Epithelial cell of esophagus (primary cell): ENCODE results near the gene LYRM4.
"Not testable (repeated sequence)": the region's sequence is repeated elsewhere in the genome, so short reads cannot be mapped to it uniquely, and the experiment has no call there.

ENCODE experiments used
- DNase-seq: peaks from one replicate; pipeline ENCODE4 v3.0.0; 2010; ENCODE audit warnings: low read depth
- H3K4me3 ChIP-seq: 2 replicates; pipeline ENCODE4 v1.5.1; 2011; ENCODE audit warnings: mild to moderate bottlenecking, low read length, control low read depth
- TF ChIP-seq, protein P1 (sequence below): IDR thresholded peaks from 2 replicates; pipeline ENCODE4 v1.5.1; 2011; ENCODE audit warnings: low read depth, mild to moderate bottlenecking, low read length, control low read depth, inconsistent platforms; ENCODE audit not compliant: insufficient read depth; ENCODE audit errors: missing control alignments

LYRM4 gene

DNA sequence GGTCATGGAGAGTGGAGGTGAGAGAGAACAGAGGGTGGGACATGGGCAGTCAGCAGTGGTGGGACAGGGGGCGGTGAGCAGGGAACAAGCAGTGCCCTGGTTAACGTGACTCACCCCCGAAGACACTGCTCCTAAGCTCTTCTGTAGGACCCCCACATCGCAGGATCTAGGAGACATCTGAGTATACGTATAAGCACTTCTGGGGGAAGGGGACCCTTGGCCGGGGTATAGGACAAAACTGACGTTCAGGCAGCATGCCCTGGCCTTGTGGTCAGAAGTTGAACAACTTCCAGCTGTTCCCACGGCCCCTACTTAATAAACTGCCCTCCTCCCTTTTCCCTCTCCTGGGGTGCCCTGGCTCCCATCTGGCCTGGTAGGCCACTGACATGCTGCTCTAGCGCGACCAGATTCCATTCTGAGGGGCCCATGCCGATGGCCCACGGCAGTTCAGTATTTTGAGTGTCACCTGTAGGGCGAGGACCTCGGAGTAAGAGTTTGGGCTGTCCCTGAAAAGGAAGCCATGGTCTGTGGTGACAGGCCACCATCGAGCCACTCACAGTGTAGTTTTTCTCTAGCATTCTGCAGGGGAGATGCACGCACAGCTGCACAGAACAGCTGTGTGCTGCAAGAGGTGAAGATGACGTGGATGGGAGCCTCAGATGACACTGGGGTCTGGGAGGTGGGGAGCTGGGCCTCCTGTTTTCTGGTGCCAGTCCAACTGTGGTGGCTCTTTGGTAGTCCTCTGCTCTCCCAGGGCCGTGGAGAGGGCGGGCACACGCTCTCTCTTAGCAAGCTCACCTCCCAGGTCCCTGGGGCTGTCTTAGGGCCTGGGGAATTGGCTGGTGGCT, 137.2 kb downstream of the LYRM4 start:
- no peak overlapping the region for H3K4me3 ChIP-seq
- TF ChIP-seq, protein P1, sequence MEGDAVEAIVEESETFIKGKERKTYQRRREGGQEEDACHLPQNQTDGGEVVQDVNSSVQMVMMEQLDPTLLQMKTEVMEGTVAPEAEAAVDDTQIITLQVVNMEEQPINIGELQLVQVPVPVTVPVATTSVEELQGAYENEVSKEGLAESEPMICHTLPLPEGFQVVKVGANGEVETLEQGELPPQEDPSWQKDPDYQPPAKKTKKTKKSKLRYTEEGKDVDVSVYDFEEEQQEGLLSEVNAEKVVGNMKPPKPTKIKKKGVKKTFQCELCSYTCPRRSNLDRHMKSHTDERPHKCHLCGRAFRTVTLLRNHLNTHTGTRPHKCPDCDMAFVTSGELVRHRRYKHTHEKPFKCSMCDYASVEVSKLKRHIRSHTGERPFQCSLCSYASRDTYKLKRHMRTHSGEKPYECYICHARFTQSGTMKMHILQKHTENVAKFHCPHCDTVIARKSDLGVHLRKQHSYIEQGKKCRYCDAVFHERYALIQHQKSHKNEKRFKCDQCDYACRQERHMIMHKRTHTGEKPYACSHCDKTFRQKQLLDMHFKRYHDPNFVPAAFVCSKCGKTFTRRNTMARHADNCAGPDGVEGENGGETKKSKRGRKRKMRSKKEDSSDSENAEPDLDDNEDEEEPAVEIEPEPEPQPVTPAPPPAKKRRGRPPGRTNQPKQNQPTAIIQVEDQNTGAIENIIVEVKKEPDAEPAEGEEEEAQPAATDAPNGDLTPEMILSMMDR, result no peak
- no peak for DNase-seq

DNA sequence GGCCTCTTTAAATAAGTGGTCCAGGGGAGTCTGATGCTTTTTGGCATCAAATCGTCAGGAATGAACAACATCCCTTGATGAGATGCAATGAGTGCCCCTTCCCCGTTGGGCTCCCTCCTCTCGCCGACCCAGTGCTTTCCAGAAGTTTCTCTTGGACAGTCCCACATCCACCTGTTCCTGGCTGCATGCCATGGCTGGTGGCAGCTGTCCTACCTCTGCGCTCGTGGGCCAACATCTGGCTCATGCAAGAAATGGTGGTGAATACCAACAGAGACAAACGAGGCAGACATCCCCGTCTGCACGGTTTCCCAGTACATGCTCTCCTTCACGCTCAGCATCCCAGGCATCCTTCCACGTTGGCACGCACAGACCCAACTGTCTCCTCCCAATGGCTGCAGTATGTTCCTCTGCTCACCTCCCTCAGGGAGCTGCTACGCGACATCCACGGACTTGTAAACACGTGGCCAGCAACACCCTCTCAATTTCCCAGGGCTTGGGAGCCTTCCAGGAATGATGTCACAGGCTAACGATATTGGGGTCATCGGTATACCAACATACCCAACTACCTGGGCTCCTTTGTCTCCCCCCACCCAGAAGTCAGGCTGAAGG, 138.1 kb downstream of the LYRM4 start:
- H3K4me3 ChIP-seq, result no peak overlapping the region
- DNase-seq, result no peak
- TF ChIP-seq, protein P1, result no peak

DNA sequence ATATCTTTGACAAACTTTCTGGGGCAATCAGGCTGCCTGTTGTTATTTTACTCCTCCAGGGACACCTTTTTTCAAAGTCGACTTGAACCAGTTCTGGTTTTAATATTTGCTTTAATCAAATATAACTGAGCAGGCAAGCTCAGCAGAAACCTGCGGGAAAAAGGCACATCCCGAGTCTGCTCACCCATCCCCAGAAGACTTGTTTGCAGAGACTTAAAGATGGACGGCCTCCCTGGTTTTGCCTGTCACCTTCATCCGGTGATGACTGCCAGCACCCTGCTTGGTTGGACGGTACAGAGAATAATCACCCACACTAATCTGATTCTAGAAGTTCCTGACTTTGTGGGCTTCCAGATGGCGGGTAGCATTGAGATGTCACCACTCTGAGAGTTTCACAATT, 138.8 kb downstream of the LYRM4 start:
- TF ChIP-seq, protein P1, result no peak
- no peak overlapping the region for H3K4me3 ChIP-seq
- DNase-seq, result no peak

DNA sequence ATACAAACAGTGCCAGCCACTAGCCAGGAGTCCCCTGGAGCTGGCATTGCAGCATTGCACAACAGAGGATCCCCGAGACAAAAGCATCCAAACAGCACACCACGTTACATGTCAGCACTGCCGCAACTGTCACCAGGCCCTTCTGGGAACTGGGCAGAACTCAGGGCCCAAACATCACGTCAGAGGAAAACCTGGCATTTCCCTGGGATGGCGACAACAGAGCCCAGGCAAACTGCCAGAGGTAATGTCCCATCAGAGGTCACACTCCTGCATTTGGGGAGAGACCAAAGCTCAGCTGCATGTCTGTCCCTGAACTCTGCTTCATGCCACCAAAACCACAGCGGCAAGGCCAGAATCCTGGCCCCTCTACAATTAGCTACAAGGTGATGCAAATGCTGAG, 139.3 kb downstream of the LYRM4 start:
- TF ChIP-seq, protein P1, result no peak
- no peak for DNase-seq
- no peak overlapping the region for H3K4me3 ChIP-seq

DNA sequence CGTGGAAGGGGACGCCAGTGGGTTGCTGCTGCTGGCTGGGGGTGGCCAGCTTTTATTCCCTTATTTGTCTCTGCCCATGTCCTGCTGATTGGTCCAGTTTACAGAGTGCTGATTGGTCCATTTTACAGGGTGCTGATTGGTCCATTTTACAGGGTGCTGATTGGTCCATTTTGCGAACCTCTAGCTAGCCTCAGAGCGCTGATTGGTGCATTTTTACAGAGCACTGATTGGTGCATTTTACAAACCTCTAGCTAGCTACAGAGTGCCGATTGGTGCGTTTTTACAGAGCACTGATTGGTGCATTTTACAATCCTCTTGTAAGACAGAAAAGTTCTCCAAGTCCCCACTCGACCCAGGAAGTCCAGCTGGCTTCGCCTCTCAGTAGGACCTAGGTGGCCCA, 140.2 kb downstream of the LYRM4 start:
- H3K4me3 ChIP-seq, DNase-seq: not testable (repeated sequence)

DNA sequence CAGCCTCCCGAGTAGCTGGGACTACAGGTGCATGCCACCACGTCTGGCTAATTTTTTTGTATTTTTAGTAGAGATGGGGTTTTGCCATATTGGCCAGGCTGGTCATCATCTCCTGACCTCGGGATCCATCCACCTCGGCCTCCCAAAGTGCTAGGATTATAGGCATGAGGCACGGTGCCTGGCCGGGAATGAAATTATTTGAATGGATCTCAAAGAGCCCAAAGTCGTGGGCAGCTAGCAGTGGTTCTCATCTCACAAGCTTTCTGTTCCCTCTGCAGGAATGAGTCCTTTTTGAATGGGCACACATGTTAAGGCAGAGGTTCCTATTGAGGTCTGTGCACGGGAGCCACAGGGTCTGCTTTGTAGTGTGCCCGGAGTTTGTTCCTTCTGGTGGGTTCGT, 140.7 kb downstream of the LYRM4 start:
- DNase-seq, result no peak
- TF ChIP-seq, protein P1, result no peak
- H3K4me3 ChIP-seq, result no peak overlapping the region

DNA sequence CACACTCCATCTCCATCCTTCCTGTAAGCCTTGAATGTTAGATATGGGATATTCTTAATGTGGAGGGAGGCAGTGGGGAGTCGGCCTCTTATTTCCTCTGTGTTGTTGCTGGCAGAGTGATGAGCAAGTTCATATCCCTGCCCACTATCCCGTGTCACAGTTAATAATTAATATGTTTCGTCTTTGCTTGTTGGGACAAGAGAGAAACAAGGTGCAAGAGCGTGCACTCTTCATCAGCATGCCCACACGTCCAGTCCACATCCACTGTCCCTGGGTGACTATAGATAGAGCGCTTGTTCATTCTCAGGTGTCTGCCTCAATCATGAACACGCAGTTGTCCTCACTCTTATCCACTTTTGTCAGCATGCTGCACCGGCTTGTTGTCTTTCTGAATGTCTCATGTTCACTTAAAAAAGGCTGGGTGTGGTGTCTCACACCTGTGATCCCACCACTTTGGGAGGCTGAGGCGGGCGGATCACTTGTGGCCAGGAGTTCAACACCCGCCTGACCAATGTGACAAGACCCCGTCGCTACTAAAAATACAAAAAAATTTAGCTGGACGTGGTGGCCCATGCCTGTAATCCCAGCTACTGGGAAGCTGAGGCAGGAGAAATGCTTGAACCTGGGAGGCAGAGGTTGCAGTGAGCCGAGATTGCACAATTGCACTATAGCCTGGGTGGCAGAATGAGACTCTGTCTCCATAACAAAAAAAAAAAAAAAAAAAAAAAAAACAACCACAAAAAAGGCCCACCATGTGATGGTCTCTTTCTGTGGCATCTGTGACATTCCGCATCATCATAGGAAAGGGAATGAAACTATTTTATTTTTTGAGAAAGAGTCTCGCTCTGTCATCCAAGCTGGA, 141.4 kb downstream of the LYRM4 start:
- DNase-seq, result no peak
- no peak overlapping the region for H3K4me3 ChIP-seq
- TF ChIP-seq, protein P1, result no peak
